ENCODE results near the gene MEA1. TPM values are rescaled to one million over a fixed set of nuclear protein-coding genes. Genes with fewer than 3 reads are reported as not detected.
"Not testable (repeated sequence)": the region's sequence is repeated elsewhere in the genome, so short reads cannot be mapped to it uniquely, and the experiment has no call there.

The MEA1 gene
- total RNA-seq, 2 donors from 2014 or later: 41.2 to 49.6 TPM

DNA sequence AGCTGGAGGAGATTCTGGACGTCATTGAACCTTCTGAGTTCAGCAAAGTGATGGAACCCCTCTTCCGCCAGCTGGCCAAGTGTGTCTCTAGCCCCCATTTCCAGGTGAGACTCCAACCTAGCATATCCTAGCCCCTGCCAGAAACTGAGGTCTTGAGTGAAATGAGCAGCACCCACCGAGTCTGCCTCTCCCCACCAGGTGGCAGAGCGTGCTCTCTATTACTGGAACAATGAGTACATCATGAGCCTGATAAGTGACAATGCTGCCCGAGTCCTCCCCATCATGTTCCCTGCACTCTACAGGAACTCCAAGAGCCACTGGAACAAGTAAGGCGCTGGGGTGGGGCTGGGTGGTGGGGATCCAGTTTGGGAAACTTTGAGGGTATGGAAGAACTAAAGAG lies 4.6 kb downstream of the MEA1 start:
- Histone ChIP-seq H3K27ac (no peak overlapping the region), H3K36me3 (peaks cover 34% of the 10 kb centered on the region), H3K4me3 (no peak overlapping the region), H3K27me3 (replicated peaks; ENCODE audit: insufficient read depth) (no peaks in the 10 kb centered on the region), H3K9me3 (no peaks in the 10 kb centered on the region), H3K4me1 (ENCODE audit: control insufficient read depth in 1 of 2, low read depth in 2 of 2) (peaks cover 7 to 14% of the 10 kb centered on the region in 2 donors)
- no peak for ATAC-seq (ENCODE audit: insufficient number of reproducible peaks, low FRiP score, low read depth)
- no peak for DNase-seq (ENCODE audit: low spot score)
- TF ChIP-seq, protein P1, sequence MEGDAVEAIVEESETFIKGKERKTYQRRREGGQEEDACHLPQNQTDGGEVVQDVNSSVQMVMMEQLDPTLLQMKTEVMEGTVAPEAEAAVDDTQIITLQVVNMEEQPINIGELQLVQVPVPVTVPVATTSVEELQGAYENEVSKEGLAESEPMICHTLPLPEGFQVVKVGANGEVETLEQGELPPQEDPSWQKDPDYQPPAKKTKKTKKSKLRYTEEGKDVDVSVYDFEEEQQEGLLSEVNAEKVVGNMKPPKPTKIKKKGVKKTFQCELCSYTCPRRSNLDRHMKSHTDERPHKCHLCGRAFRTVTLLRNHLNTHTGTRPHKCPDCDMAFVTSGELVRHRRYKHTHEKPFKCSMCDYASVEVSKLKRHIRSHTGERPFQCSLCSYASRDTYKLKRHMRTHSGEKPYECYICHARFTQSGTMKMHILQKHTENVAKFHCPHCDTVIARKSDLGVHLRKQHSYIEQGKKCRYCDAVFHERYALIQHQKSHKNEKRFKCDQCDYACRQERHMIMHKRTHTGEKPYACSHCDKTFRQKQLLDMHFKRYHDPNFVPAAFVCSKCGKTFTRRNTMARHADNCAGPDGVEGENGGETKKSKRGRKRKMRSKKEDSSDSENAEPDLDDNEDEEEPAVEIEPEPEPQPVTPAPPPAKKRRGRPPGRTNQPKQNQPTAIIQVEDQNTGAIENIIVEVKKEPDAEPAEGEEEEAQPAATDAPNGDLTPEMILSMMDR (IDR thresholded peaks at IDR 0.05): peak; percentile 26

DNA sequence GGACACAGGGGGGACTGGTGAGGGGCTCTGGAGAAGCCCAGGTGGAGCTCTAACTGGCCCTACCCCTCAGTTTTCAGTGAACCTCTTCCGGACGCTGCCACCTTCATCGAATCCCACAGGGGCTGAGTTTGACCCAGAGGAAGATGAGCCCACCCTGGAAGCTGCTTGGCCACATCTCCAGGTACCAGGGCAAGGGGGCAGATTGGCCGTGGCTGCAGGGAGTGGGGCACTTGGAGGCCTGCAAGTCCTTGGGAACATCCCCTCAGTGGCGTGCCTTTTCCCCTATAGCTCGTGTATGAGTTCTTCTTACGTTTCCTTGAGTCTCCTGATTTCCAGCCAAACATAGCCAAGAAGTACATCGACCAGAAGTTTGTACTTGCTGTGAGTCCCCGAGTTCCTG lies 6.6 kb downstream of the MEA1 start:
- H3K27ac ChIP-seq: no peak overlapping the region
- H3K4me1 ChIP-seq (ENCODE audit: control insufficient read depth in 1 of 2, low read depth in 2 of 2): peaks cover 0 to under 1% of the 10 kb centered on the region in 2 donors
- TF ChIP-seq, protein P1 (IDR thresholded peaks at IDR 0.05): no peak
- no peaks in the 10 kb centered on the region for H3K9me3 ChIP-seq
- no peaks in the 10 kb centered on the region for H3K27me3 ChIP-seq (replicated peaks; ENCODE audit: insufficient read depth)
- no peak overlapping the region for H3K4me3 ChIP-seq
- DNase-seq (ENCODE audit: low spot score) (no peak), ATAC-seq (ENCODE audit: insufficient number of reproducible peaks, low FRiP score, low read depth) (no peak)
- peaks cover 34% of the 10 kb centered on the region for H3K36me3 ChIP-seq

DNA sequence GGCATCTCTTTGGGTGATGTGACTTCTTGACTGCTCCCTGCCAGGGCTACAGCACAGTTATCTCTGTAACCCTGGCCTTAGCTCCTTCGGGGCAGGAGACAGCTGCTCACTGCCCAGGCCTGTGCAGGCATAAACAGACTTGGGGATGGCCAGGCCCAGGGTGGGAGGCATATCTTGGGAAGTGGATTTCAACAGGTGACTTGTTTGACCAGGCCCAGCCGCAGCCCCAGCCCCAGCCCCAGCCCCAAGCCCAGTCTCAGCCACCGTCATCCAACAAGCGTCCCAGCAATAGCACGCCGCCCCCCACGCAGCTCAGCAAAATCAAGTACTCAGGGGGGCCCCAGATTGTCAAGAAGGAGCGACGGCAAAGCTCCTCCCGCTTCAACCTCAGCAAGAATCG lies 7.5 kb downstream of the MEA1 start:
- H3K27ac ChIP-seq: no peak overlapping the region
- no peaks in the 10 kb centered on the region for H3K9me3 ChIP-seq
- no peaks in the 10 kb centered on the region for H3K4me1 ChIP-seq (ENCODE audit: control insufficient read depth in 1 of 2, low read depth in 2 of 2)
- H3K27me3 ChIP-seq (replicated peaks; ENCODE audit: insufficient read depth): no peaks in the 10 kb centered on the region
- no peak overlapping the region for H3K4me3 ChIP-seq
- ATAC-seq (ENCODE audit: insufficient number of reproducible peaks, low FRiP score, low read depth) (no peak), DNase-seq (ENCODE audit: low spot score) (no peak)
- TF ChIP-seq, protein P1 (IDR thresholded peaks at IDR 0.05): no peak
- H3K36me3 ChIP-seq: peaks cover 34% of the 10 kb centered on the region

DNA sequence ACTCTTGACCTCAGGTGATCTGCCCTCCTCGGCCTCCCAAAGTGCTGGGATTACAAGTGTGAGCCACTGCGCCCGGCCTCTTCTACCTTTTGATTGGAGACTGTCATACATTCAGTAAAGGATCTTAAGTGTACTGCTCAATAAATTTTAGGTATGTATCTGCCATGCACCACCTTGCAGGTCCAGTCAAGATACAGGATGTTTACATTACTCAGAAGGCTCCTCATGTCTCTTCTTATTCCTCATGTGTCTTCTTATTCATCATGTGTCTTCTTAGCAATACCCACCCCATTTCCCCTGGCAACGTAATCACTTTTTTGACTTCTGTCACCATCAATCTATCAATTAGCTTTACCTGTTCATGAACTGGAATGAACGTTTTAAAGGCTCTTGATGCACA lies 7.9 kb downstream of the MEA1 start:
- TF ChIP-seq, protein P1 (IDR thresholded peaks at IDR 0.05): no peak
- H3K27ac ChIP-seq: no peak overlapping the region
- no peak overlapping the region for H3K4me3 ChIP-seq
- H3K9me3 ChIP-seq: no peaks in the 10 kb centered on the region
- ATAC-seq (ENCODE audit: insufficient number of reproducible peaks, low FRiP score, low read depth) (no peak), DNase-seq (ENCODE audit: low spot score) (no peak)
- peaks cover 31% of the 10 kb centered on the region for H3K36me3 ChIP-seq
- H3K4me1 ChIP-seq (ENCODE audit: control insufficient read depth in 1 of 2, low read depth in 2 of 2): no peaks in the 10 kb centered on the region
- H3K27me3 ChIP-seq (replicated peaks; ENCODE audit: insufficient read depth): no peaks in the 10 kb centered on the region

DNA sequence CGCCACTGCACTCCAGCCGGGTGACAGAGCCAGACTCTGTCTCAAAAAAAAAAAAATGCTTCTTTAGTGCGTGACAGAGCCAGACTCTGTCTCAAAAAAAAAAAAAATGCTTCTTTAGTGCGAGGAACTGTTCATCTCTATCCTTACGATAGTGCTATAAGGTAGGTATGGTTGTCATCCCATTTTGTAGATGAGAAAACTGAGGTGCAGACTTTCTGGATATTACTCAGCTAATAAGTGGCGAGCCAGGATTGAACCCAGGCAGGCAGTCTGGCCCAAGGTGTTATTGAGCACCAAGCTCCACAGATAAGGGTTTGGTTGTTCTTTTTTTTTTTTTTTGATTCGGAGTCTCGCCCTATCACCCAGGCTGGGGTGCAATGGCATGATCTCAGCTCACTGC lies 11.9 kb downstream of the MEA1 start:
- Histone ChIP-seq H3K36me3 (peaks cover 5% of the 10 kb centered on the region), H3K9me3 (no peaks in the 10 kb centered on the region), H3K27ac (no peak overlapping the region), H3K27me3 (replicated peaks; ENCODE audit: insufficient read depth) (no peaks in the 10 kb centered on the region), H3K4me3 (no peak overlapping the region), H3K4me1 (ENCODE audit: control insufficient read depth in 1 of 2, low read depth in 2 of 2) (no peaks in the 10 kb centered on the region)
- TF ChIP-seq, protein P1 (IDR thresholded peaks at IDR 0.05): no peak
- ATAC-seq (ENCODE audit: insufficient number of reproducible peaks, low FRiP score, low read depth) (no peak), DNase-seq (ENCODE audit: low spot score) (no peak)

DNA sequence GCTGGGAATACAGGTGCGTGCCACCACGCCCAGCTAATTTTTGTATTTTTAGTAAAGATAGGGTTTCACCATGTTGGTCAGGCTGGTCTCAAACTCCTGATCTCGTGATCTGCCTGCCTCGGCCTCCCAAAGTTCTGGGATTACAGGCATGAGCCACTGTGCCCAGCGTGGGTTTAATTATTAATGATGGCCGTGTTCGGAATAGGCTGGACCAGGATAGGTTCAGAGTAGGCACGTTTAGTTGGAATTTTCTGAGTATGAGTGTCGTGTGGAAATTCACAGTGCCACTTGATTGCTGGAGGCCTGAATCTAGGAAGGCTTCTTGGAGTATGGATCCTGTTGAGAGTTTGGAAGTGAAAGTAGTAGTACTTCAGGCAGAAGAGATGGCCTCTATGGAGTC lies 15.5 kb downstream of the MEA1 start:
- H3K36me3 ChIP-seq; H3K9me3 ChIP-seq; H3K27ac ChIP-seq; H3K27me3 ChIP-seq (replicated peaks; ENCODE audit: insufficient read depth); ATAC-seq (ENCODE audit: insufficient number of reproducible peaks, low FRiP score, low read depth); H3K4me3 ChIP-seq; H3K4me1 ChIP-seq (ENCODE audit: control insufficient read depth in 1 of 2, low read depth in 2 of 2); DNase-seq (ENCODE audit: low spot score): not testable (repeated sequence)
